NCI-H2029 (cell line): Measurements from ENCODE around the gene CYP19A1.

Experiments used
- DNase-seq: peaks from one replicate; lab custom pipeline; 2025; lab: John Stamatoyannopoulos, UW

Gene CYP19A1

DNA sequence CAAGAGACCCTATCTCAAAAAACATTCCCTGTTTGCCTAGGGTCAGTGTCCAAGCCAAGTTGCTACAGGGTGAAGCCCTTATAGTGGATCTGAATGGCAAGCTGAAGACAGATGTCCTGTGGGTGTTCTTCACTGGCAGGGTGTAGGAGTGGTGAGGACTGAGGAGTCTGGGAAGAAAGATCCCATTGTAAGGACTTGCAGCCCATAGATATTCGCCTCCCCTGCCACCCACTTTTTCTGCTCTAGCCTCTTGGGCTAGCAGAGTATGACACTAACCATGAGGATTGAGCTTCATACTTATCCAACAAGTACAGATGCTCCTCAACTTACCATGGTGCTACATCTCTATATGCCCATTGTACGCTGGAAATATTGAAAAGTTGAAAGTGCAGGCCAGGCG is 13.2 kb downstream of the CYP19A1 start:
- DNase-seq = no peak

DNA sequence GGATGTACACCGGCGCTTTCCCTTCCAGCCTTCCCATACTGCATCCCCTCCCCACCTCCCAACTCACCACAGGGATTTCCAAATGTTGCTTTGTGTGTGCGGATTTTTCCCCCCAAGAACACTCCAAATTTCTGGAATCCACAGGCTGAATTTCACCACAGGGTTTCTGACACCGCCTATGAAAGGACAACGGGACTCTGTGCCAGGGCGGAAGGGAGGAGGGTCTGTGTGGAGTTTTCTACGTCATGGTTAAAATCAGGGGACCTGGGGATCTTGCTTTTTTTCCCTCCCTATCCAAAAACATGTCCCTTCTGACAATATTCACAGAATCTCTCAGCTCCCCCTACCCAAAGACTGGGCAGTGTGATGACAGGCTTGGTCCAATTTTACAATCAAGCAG is 14.6 kb downstream of the CYP19A1 start:
- no peak for DNase-seq

DNA sequence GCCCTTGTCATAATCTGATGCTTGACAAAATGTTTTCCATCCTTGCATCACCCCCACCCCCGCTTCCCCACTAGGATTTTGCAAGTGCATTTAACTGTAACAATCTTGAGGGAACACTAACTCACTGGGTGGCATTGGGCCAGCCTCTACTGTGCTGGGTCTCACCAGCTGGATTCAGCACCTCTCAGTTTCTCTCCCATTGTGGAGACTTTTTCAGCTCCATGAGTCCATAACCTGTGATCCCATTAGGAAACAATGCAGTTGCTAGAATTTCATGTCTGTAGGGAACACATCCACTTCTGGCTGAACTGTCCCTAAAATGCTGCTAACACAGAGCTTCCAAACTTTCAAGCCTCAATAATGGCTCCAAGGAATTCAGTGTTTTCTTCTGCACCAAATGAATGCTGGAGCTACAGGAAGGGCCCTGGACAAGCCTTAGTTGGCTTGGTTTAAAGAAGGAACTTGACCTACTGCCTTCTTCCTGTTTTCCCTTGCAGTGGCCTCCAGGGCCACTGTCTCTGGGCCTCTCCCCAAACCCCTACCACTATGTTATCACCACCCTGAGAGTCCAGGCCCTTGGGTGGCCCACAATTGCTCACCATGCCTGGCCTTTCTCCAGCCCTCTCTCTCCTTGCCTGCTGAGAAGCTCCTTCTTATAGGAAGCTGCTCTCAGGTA is 15.6 kb downstream of the CYP19A1 start:
- no peak for DNase-seq

DNA sequence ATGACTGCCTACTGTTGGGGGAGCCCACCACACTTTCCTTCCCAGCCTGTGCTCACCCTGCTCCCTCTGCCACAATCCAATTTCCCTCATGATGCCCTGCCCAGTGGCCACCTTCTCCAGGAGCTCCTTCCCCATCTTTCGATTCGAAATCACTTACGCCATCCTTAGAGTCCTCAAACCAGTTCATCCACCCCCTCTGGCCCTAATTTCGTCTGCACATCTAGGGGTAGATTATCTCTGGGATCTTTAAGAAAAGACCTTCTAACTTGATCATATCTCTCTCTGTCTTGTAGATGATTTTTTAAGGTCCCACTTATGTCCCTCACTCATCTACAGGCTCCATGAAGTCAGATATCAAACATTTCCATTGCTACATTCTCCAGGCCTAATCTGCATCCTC is 17.1 kb downstream of the CYP19A1 start:
- DNase-seq = no peak

DNA sequence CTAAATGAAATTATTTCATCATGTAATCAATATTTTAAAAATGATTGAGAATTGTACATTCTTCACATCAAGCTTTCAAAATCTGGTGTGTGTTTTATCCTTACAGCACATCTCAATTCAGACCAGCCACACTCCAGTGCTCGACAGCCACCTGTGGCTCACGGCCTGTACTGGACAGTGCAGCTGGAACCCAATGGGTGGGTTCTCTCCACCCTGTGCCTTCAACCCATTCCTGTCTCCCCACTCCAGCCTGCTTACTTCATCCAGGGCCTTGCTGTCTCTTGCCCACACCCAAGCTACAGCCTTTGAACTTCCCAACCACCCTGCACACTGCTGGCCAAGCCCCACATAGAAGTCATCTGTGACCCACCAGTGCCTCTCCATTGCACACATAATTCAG is 17.6 kb downstream of the CYP19A1 start:
- no peak for DNase-seq

DNA sequence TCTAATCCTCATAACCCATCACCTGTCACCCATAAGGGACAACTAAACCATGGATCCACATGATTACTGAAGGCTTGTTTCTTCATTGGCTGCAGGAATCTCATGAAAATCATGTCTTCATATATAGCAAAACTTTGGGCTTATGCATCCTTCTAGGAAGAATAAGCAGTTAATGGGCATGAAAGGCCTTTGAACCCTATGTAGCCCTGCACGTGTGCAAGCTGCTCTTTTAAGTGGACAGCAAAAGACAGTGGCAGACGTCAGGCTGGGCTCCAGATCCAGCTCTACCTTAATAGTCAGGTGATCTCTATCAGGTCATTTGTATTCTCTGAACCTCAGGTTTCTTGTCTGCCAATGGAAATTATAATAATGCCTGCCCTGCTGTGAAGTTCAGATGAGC is 18.9 kb downstream of the CYP19A1 start:
- no peak for DNase-seq

DNA sequence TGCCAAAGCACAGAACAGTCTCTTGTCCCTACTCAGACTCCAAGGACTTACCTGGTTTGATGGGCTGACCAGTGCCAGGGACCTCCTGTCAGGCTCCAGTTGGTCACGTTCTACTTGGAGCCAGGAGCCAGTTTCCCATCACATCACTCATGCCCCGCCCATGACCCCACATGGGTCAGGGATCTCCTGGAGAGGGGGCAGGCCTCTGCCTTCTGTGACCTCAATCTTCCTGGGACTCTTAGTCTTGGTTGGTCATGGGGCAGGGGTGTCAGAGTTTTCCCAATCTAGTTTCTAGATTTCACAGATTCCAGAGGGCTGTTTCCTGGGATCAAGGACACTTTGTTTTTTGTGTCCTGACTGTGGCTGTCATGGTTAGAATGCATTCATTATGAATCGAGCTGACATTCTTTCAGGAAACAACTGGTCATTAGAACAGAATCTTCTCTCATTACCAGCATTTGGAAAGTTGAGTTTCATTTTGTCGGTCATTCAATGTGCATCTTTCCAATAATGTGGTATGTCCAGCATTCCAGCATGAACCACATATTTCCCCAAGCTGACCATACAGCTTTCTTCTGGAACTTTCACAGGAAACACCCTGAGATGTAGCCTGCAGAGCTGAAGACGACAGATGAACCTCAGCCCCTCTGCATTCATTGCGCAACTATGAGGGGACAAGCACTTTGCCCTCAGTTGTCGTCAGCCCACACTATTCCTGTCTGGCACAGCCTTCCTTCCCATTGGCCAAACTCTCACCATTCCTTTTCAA is 19.8 kb downstream of the CYP19A1 start:
- DNase-seq = no peak

DNA sequence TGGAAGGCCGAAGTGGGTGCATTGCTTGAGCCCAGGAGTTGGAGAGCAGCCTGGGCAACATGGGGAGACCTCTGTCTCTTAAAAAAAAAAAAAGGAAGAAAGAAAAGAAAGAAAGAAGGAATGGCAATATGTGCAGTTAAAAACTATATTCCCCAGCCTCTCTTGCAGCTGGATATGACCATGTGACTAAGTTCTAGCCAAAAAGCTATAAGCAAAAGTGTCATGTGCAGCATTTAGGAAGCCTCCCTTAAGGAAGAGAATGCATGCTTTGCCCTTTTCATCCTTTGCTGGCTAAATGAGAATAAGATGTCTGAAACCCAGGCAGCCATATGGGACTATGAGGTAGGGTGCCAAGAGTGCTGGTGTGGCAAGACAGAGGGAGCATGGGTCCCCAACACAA is 21.8 kb downstream of the CYP19A1 start:
- DNase-seq = no peak

DNA sequence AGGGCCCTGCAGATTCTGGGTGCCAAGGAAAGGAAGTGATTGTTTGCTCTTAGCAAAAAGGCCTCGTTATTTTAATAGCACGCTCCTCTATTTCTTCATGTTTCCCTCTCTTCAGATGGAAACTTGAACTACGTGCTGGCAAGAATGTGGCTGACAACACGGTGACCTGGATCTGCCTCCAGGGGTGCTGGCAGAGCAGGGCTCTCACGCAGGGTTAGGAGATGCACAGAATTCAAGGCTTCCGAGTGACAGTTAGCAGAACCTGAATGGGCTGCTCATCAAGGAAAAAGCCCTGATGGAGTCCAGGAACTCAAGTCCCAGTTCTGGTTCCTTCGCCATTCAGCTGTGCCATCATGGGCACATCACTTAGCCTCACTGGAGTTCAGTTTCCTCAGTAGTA is 22.7 kb downstream of the CYP19A1 start:
- no peak for DNase-seq

DNA sequence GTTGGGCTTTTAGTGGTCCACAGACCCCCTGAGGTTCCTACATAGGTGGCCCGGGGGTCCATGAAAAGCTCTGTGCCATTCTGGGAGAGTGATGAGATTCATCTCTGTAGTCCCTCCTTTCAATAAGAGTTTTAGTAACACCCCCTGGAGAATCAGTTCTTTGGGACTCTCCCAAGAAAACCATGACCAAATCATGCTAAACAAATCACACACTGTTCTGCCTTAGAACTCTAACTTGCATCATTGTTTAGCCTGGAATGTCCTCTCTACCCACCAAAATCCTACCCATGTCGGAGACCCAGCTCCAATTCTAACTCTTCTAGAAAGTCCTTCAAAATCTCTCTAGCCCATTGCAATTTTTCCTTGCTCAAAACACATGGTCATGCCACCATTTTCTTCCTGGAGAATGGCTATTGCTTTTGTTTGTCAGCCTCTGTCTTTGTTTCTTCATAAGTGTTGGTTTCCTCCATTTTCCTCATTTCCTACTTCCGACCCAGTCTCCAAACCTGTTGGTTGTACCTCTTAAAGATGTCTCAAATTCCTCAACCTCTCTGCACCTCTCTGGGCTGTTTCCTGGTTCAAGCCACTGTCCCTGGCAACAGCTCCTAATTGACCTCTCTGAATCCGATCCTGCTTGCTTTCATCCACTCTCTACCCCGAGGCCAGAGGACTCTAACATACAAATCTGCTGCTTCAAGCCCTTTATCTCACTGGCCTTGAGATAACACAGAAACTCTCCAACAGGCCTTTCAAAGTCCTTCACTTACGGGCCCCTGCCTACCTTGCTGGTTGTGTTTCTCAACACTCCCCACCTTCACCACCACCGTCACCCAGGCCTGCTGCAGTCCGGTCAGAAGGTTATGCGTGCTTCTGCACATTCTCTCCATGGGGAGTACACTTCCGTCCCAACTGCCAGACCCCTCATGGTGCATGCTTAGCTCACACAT is 23.7 kb downstream of the CYP19A1 start:
- no peak for DNase-seq

DNA sequence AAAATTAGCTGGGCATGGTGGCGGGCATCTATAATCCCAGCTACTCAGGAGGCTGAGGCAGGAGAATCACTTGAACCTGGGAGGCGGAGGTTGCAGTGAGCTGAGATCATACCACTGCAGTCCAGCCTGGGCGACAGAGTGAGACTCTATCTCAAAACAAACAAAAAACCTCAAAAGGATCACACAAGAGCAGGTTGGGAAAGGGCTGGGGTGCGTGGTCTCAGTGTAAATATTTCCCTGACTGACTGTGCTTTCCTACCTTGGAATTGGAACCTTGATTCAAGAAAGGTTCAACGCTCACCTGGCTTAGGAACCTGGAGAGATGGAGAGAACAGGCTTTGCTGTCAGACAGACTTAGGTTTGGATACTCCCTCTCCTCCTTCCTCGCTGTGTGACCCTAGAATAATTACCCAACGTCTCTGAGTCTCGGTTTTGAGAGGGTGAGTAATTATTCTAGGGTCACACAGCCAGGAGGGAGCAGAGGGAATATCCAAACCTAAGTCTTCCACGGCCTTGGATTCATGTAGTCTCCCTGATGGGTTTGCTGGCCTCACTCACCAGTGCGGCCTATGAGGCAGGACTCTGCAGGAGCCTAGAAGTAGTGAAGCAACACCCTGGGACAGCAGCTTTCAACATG is 24.6 kb downstream of the CYP19A1 start:
- DNase-seq = no peak

DNA sequence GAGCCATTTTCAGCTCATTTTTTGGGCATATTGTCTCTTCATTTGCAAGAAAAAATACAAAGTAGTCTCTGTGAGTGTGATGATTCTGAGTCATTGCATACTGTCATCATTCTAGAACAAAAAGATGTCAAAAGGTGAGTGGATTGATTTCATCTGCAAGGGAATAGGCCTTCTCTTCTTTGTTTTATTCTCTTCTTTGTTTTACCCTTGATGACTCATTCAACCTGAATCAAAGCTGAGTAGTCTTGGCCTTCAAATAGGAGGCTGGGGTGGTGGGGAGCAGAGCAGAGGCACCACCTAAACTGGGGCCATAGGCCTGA is 25.4 kb downstream of the CYP19A1 start:
- no peak for DNase-seq

DNA sequence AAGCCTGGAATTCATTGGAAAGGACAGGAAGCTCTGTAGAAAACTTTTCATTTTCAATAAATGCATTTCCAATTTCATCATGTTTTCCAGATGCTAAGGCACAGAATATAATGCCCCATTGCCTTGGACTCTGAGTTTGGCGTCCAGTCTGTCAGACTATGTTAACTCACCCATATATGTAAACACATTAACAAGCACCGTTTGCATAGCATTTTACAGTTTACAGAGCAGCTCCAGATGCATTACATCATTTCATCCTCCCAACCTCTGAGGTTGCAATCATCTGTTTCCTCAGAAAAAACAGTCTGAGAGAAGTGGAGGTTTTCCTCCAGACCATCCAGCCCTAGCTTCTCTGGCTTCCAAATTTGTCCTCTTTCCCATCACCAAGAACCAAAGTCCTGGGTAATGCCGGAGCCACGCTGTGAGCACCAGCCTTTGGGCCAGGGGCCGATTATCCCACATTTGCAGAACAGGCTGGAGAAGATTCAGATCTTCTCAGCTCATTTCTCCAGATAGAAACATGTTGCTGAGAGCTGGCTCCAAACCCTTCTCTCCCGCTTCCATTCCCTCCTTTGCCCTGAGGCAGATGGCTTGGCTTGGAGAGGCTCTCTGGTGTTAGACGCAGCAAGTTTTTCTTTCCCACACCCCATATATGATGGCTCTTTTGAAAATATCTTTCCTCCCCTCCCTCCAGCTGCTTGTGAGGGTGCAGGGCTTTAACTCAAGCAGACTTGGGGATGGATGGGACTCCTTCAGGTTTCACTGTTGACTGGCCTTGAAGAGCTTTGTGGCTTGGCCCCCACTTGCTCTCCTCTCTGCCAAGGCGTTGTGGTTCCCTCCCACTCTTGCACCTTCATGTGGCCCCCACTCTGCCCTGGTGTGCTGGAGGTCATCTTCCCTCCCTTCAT is 26.0 kb downstream of the CYP19A1 start:
- DNase-seq = no peak

DNA sequence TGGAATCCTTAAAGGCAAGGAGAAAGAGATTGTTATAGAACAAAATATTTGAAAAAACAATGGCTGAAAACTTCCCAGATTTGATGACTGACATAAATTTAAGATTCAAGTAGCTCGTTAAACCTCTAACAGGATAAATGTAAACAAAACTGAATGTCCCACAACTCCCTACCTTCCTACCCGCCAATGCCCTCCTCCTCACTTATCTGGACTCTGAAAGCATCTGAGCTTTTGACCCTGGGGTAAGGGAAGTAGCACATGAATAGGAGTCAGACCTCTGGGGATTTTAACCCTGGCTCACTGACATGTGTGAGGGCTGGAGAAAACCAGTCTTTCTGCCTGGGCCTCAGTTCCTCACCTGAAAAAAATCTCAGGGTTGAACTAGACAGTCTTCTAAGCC is 26.9 kb downstream of the CYP19A1 start:
- DNase-seq = no peak

DNA sequence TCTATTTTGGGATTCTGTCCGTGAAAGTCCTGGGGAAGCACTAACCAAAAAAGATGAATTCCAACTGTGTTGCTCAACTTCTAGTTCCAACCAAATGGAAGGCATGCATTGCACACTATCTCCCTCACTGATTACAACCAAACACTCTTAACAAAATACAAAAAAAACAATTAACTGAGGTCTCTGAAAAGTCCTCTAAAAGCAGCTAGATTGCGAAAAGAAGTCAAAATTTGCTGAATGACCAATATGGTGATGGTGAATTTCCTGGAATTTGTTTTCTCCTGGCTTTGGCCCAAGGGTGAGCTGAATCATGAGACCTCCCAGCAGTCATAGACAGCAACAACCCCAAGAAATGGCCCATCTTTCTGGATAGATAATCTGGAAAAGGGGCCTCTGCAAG is 28.3 kb downstream of the CYP19A1 start:
- no peak for DNase-seq

DNA sequence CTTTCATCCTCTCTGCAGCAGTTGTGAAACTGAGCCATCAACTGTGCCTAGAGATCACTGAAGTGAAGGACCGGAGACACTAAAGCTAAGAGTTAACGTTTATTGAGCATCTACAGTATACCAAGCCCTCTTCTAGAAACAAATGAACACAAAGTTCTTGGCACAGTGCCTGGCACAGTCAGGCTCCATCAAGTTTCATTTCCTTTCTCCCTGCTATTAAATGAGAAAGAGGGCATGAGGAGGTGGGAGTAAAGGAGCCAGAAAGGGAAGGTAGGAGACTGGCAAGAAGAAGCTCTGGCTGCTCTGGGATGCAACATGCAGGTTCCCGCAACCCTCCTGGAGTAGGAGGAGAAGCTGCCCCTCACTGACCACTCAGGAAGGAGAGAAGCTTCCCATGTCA is 30.6 kb downstream of the CYP19A1 start:
- DNase-seq = peak; percentile 45

DNA sequence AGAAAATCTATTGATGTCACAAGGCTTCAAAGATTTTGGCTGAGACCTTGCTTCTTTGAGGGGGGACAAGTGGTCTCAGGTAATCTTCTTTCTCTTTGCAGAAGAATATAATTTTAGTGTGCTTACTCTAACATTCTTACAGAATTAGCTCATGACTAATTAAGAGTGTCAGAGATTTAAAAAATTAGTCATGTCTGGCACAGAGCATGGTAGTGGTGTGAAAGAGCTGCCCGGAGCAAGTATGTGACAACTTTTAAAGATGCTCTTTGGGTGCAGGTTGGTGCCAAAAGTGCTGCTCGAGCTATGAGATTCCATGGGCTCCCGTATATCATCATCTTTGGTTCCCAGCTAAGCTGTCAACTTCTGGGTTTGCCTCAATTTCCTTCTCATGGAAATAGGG is 31.1 kb downstream of the CYP19A1 start:
- no peak for DNase-seq

DNA sequence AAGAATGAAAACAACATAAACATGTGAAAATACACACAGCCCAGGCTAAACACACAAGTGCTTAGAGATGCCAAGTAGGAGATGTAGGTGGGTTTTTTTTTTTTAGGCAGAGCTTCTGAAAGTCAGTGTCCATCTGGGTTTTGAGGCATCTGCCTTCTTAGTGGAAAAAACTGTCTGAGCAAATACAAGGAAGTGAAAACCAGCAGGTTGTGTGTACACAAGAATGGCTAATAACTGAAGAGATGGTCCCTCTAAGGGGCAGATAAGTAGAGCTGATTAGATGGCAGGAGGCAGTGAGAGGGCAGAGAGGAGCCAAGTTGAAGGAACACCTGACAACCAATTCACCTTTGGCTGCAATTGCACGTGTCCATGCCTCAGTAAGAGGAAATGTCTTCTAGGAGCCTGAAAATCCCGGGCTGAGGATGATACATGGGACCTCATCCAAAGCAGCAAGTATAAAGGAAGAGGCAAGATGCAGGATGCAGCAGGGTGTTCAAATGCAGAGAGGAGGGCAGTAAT is 34.9 kb downstream of the CYP19A1 start:
- DNase-seq = no peak

DNA sequence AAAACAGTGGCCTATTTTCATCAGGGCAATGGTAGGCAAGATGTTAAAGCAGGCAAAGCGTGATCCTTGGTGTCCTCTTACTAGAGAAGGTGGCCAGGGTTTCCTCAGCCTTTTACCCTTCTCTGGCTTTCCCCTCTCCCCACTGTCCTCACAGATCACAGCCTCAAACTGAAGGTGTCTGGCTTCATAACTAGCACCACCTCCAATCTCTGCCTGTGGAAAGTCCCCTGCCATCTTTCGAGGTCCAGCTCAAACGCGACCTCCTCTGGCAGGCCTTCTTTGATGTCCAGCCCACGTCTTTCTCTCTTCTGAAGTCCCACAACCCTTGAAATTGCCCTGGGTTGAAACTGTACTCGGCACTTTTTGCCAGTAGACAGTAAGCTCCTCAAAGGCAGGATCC is 35.9 kb downstream of the CYP19A1 start:
- DNase-seq = no peak

DNA sequence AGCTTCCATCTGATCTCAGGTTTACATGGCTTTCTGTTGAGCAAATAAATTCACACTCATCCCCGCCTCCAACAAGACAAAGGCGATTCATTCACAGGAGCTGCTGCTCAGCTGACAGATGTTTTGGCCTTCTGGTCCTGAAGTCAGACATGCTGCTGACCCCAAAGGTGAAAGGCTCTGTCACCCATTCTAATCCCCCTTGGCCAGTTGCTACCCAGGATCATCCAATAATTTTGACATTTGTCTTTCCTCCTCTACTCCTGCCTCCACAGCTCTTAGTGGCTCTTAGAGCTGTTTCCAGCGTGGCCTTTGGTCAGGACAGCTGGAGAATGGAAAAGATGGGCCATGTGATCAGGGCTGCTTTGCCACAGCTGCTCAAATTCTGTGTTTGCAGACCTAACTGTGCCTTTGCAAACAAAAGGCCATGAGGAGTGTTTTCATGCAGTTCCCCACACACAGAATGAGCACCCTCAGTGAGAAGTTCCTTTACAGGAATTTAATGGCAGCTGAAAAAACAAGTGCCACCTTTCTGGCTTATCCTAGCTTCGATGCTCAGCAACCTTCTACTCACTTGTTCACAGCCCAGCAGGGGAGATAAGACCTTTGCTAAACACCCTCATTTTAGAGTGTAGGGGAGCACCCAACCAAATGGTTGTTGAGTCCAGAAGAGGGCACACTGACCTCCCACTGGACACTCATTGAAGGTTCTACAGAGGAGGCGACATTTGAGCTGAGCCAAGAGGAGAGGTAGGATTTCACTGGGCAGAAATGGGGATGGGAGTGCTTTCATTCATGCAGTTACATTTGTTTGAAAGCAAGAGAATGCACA is 39.0 kb downstream of the CYP19A1 start:
- DNase-seq = peak; percentile 80
